Neuronal stem cell (in vitro differentiated cells): ENCODE results near the gene PSEN2.

Experiments
- DNase-seq: peaks from one replicate; pipeline ENCODE4 v3.0.0-alpha.2; 2013; ENCODE audit warnings: low spot score
- H2AFZ ChIP-seq: one replicate; pipeline ENCODE4 v1.6.1; 2013; ENCODE audit warnings: mild to moderate bottlenecking, low read length, inconsistent platforms
- H2AK5ac ChIP-seq: 2 replicates; pipeline ENCODE4 v1.6.1; 2013; ENCODE audit warnings: low read depth, mild to moderate bottlenecking, inconsistent platforms, low read length, moderate library complexity, mixed read lengths
- H2BK120ac ChIP-seq: 2 replicates; pipeline ENCODE4 v1.6.1; 2013; ENCODE audit warnings: low read depth, mild to moderate bottlenecking, inconsistent platforms, low read length, moderate library complexity, mixed read lengths
- H2BK12ac ChIP-seq: one replicate; pipeline ENCODE4 v1.6.1; 2013; ENCODE audit warnings: low read length, inconsistent platforms
- H2BK15ac ChIP-seq: 2 replicates; pipeline ENCODE4 v1.6.1; 2013; ENCODE audit warnings: mild to moderate bottlenecking, low read length, inconsistent platforms, mixed read lengths
- H2BK5ac ChIP-seq: one replicate; pipeline ENCODE4 v1.6.1; 2013; ENCODE audit warnings: inconsistent platforms, mild to moderate bottlenecking, low read length, moderate library complexity
- H3K14ac ChIP-seq: one replicate; pipeline ENCODE4 v1.6.1; 2013; ENCODE audit warnings: low read length, inconsistent platforms
- H3K18ac ChIP-seq: 2 replicates; pipeline ENCODE4 v1.6.1; 2013; ENCODE audit warnings: low read length, inconsistent platforms
- H3K23ac ChIP-seq: 2 replicates; pipeline ENCODE4 v1.6.1; 2013; ENCODE audit warnings: low read depth, mild to moderate bottlenecking, mixed read lengths, low read length, inconsistent platforms; ENCODE audit not compliant: poor library complexity
- H3K27ac ChIP-seq: replicated peaks from 3 replicates; pipeline ENCODE4 v1.5.1; 2013; ENCODE audit warnings: low read length, inconsistent platforms
- H3K27me3 ChIP-seq, 3 experiments: 2 replicates each; pipeline ENCODE4 v1.6.1; 2013; ENCODE audit warnings: low read length in 3 of 3, mild to moderate bottlenecking in 2 of 3, inconsistent platforms in 1 of 3, low read depth in 1 of 3, mixed read lengths in 1 of 3, moderate library complexity in 1 of 3; ENCODE audit not compliant: control insufficient read depth in 3 of 3, insufficient read depth in 3 of 3
- H3K36me3 ChIP-seq, 2 donors: replicated peaks in 1 of 2; 2 replicates each; pipeline ENCODE4 v1.6.1; 2013; ENCODE audit warnings: low read length in 2 of 2; ENCODE audit not compliant: control insufficient read depth in 2 of 2, insufficient read depth in 2 of 2
- H3K4ac ChIP-seq: 2 replicates; pipeline ENCODE4 v1.6.1; 2013; ENCODE audit warnings: inconsistent platforms, mild to moderate bottlenecking, low read length, moderate library complexity
- H3K4me1 ChIP-seq, 2 donors: 1 replicate in 1 of 2; 2 replicates in 1 of 2; pipeline ENCODE4 v1.6.1; 2013; ENCODE audit warnings: low read length in 2 of 2, low read depth in 1 of 2; ENCODE audit not compliant: control insufficient read depth in 2 of 2, insufficient read depth in 1 of 2
- H3K4me2 ChIP-seq: one replicate; pipeline ENCODE4 v1.6.1; 2013; ENCODE audit warnings: mild to moderate bottlenecking, low read length, inconsistent platforms; ENCODE audit not compliant: insufficient read depth, poor library complexity, severe bottlenecking
- H3K4me3 ChIP-seq, 2 donors: 2 replicates each; pipeline ENCODE4 v1.5.1; 2013; ENCODE audit warnings: low read length in 2 of 2, mild to moderate bottlenecking in 2 of 2, inconsistent platforms in 1 of 2, moderate library complexity in 1 of 2
- H3K79me1 ChIP-seq: one replicate; pipeline ENCODE4 v1.6.1; 2013; ENCODE audit warnings: low read depth, mild to moderate bottlenecking, inconsistent platforms, low read length, moderate library complexity
- H3K9ac ChIP-seq: one replicate; pipeline ENCODE4 v1.6.1; 2013; ENCODE audit warnings: mild to moderate bottlenecking, low read depth, low read length, inconsistent platforms; ENCODE audit not compliant: poor library complexity
- H3K9me3 ChIP-seq, 2 donors: replicated peaks in 1 of 2; 2 replicates each; pipeline versions ENCODE3 to v1.6.1; 2013; ENCODE audit warnings: low read length in 2 of 2, mild to moderate bottlenecking in 2 of 2, inconsistent platforms in 1 of 2, low read depth in 1 of 2, mixed read lengths in 1 of 2, moderate library complexity in 1 of 2; ENCODE audit not compliant: control insufficient read depth in 2 of 2, insufficient read depth in 1 of 2
- H4K8ac ChIP-seq: one replicate; pipeline ENCODE4 v1.6.1; 2013; ENCODE audit warnings: low read depth, mild to moderate bottlenecking, inconsistent platforms, low read length, moderate library complexity
- H4K91ac ChIP-seq: one replicate; pipeline ENCODE4 v1.6.1; 2013; ENCODE audit warnings: low read length, low read depth, mild to moderate bottlenecking, inconsistent platforms; ENCODE audit not compliant: poor library complexity
- WGBS, 2 donors: extraction: QIAGEN DNeasy Blood & Tissue Kit; methylation state at CpG; one replicate each; pipeline ENCODE4 v1.1.7; 2013; ENCODE audit warnings: missing lambda C conversion rate in 2 of 2, mixed read lengths in 1 of 2; ENCODE audit not compliant: insufficient read length in 2 of 2, insufficient replicate concordance in 1 of 2; ENCODE audit errors: extremely low coverage in 2 of 2; 5-methylcytosine and 5-hydroxymethylcytosine counted together

PSEN2 gene

GRCh38 chr1:226943927-226944326 lies 73.5 kb downstream of the PSEN2 start:
- H2BK15ac ChIP-seq, result no peak overlapping the region
- peak overlapping the region; percentile 76 for H2AK5ac ChIP-seq
- H3K4ac ChIP-seq, result no peak overlapping the region
- peaks cover 11 to 18% of the 10 kb centered on the region in 2 donors for H3K4me1 ChIP-seq
- no peak overlapping the region for H3K23ac ChIP-seq
- no peaks in the 10 kb centered on the region for H3K27me3 ChIP-seq
- no peak overlapping the region for H3K14ac ChIP-seq
- no peak overlapping the region for H4K8ac ChIP-seq
- no CpG with 5 or more reads among the region's 2 CpGs for WGBS, 2 donors
- H3K27ac ChIP-seq, result no peak overlapping the region
- no peak overlapping the region for H3K4me2 ChIP-seq
- no peak for DNase-seq
- peaks cover 3% of the 10 kb centered on the region for H3K79me1 ChIP-seq
- no peak overlapping the region for H3K4me3 ChIP-seq
- no peaks in the 10 kb centered on the region for H3K36me3 ChIP-seq
- H3K18ac ChIP-seq, result no peak overlapping the region
- H2BK120ac ChIP-seq, result no peak overlapping the region
- no peak overlapping the region for H2BK12ac ChIP-seq
- no peak overlapping the region for H3K9ac ChIP-seq
- H2AFZ ChIP-seq, result no peak overlapping the region
- H4K91ac ChIP-seq, result no peak overlapping the region
- no peak overlapping the region for H2BK5ac ChIP-seq
- H3K9me3 ChIP-seq, result peaks cover 2 to 6% of the 10 kb centered on the region in 2 donors

GRCh38 chr1:226945106-226945857 lies 74.9 kb downstream of the PSEN2 start:
- Histone ChIP-seq H4K91ac (no peak overlapping the region), H2BK5ac (no peak overlapping the region), H3K9ac (no peak overlapping the region), H3K9me3 (peaks cover 2 to 6% of the 10 kb centered on the region in 2 donors), H2AFZ (no peak overlapping the region), H3K4ac (no peak overlapping the region), H3K36me3 (no peaks in the 10 kb centered on the region), H2AK5ac (no peak overlapping the region), H2BK12ac (no peak overlapping the region), H3K4me3 (no peak overlapping the region), H3K23ac (no peak overlapping the region), H3K4me1 (peaks cover 11 to 18% of the 10 kb centered on the region in 2 donors), H3K79me1 (peaks cover 2% of the 10 kb centered on the region), H3K27ac (no peak overlapping the region), H3K14ac (no peak overlapping the region), H2BK120ac (no peak overlapping the region), H3K18ac (peak overlapping the region; percentile 16), H3K4me2 (no peak overlapping the region), H2BK15ac (no peak overlapping the region), H3K27me3 (no peaks in the 10 kb centered on the region), H4K8ac (no peak overlapping the region)
- DNase-seq, result no peak
- no CpG with 5 or more reads among the region's 19 CpGs for WGBS, 2 donors
